Measurements from ENCODE around the gene C9.
"Not testable (repeated sequence)": the region's sequence is repeated elsewhere in the genome, so short reads cannot be mapped to it uniquely, and the experiment has no call there.

Gene C9

GRCh38 chr5:39328731-39329130, 35.6 kb downstream of the C9 start:
- DNase-seq (no peak), ATAC-seq (no peak)

DNA sequence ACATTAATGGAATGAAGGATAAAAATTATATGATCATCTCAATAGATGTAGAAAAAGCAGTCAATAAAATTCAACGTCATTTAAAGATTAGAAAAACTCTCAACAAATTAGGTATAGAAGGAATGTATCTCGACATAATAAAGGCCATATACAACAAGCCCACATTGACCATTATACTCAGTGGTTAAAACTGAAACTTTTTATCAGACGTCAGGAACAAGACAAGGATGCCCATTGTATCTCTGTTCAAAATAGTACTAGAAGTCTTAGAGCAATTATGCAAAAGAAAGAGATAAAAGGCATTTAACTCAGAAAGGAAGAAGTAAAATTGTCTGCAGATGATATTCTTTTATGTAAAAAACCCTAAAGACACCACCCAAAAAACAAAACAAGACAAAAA, 40.8 kb downstream of the C9 start:
- ATAC-seq (no peak), DNase-seq (no peak)

DNA sequence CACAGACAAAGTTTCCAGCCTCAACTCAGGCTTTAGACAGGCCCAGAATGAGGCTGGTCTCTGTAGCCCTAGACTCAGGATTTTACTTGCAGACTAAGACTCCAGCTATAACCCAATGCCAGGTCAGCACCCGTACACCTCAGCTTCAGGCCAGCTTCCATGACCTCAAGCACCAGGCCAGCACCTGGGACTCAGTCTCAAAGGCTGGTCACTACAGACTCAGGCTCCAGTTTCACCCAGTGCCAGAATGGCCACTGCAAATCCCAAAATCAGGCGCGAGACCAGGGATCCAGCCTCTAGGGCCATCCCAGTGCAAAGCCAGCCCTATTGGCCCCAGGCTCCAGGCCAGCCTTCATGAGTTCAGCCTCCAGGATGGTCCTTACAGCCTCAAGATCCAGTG, 44.9 kb downstream of the C9 start:
- ATAC-seq (peak; percentile 3), DNase-seq (no peak)

- not testable (repeated sequence) for ATAC-seq, DNase-seq
Measured at GRCh38 chr5:39316464-39316863, 47.8 kb downstream of the C9 start.

DNA sequence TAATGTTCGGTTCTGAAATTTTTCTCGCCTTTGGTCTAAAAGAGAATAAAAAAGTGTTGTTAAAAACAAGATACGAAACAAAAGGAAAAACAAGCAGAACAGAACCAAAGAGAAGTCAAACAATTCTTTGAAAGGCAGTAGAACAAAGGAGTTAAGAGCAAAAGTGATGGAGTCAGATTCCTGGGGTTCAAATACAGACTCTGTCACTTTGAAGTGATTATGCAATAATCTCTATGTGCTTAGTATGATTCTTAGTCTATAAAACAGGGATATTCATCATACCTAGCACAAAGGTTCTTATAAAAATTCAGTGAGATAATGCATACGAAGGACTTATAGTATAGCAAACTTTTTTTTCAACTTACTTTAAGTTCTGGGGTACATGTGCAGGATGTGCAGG, 48.3 kb downstream of the C9 start:
- ATAC-seq: no peak
- DNase-seq: no peak

- DNase-seq (no peak), ATAC-seq (no peak)
Measured at GRCh38 chr5:39314591-39314990, 49.7 kb downstream of the C9 start.

DNA sequence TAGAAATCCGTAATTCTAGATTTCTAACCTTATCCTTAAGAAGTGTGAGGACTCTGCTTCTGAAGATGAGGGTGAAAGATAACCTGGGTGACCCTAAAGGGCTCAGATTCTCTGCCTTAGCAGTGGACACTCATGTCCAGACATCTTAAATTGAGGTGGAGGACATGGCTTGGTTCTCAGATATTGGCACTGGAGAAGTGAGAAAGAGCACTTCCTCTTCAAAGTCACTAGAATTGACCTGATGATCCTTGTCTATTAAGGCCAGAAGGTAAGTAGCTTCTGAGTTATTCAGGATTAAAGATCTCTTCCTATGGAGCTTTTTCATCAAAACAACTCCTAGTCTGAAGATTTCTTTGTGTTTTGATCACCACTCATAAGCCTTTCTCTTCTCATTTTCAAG, 54.8 kb downstream of the C9 start:
- no peak for DNase-seq
- ATAC-seq: no peak

DNA sequence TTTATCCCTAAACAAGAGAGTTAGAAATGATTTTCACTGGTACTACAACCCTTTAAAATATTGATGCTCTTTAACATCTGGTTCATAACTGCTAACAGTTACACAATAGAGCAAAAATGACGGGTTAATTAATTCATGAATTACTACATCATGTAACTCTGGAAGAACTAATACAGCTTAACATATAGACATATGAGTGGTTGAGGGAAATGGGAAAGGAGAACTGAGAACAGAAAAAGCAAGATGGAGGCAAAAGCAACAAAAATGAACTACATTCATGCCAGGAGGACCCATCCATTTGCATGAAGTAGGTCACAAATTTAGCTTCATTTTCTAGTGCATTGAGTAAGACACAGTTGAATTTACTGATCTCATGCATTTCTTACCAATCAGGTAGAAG, 61.8 kb downstream of the C9 start:
- ATAC-seq (no peak), DNase-seq (no peak)

DNA sequence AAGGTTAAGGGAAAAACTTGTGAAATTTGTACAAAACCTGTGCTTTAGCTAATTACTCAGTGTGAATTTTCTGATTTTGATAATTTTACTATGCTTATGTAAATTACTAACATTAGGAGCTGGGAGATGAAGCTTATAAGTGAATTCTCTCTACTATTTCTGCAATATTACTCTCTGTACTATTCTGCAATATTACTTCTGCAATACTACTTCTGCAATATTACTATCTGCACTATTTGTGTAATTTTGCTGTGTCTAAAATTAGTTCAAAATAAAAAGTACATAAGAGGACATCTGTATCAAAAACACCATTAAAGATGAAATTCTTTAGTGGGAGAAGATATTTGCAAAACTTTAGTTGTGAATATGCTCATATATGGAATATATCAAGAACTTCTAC, 62.9 kb downstream of the C9 start:
- DNase-seq: no peak

DNA sequence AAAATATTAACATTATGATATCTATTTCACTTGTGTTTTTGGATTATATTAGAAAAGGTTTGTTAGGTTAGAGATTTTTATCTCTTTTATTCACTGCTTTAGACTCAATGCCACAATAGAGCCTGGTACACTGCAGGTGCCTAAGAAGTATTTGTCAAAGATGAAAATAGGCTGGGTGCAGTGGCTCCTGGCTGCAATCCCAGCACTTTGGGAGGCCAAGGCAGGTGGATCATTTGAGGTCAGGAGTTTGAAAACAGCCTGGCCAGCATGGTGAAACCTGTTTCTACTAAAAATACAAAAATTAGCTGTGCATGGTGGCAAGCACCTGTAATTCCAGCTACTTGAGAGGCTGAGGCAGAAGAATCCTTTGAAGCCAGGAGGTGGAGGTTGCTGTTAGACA, 64.3 kb downstream of the C9 start:
- no peak for ATAC-seq
- DNase-seq: no peak

More for the DNA sequence above, 62.9 kb downstream of the C9 start:
- ATAC-seq: no peak

- DNase-seq (no peak), ATAC-seq (no peak)
Measured at GRCh38 chr5:39294736-39295135, 69.6 kb downstream of the C9 start.

DNA sequence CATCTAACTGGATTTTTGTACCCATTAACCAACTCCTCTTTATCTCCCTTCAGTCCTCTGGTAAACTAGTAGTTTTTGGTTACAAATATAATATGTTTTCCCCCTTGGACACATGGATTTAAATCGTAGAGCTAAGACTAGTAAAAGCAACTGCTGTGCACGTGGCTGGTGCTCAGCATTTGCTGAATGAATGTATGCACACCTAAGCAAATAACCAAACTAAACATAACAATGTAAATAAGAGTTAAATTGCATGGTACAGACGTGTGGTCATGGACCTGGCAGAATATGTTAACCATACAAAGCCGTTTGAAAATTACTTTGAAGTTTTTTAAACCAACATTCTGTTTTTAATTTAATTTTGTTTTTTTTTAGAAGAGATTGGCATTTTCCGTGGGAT, 79.7 kb downstream of the C9 start:
- ATAC-seq (no peak), DNase-seq (no peak)

DNA sequence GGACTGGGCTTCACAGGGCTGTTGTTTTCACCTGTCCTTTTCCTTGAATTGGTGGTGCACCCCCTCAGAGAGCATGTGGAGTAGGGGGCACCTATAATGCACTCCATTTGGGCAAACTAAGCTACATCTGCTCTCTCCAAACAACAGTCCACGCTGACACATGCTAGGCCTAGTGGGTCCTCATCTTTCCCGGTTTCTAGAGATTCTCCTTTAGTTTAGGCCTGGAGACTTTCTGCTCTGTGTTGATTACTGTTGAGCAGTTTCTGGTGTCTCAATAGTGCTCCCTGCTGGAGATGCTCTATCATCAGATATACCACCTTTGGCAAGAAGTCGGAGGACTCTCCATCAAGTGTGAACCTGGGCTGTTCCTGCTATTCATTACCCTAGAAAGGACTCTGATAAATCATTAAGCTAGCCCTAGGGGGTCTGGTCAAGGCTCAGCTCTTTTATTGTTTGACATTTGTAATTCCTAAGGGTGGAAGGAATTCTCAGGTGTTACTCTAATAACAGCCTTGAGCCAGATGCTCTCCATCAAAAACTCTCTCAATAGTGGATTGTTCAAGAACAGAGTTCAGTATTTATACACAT, 81.0 kb downstream of the C9 start:
- DNase-seq: peak; percentile 55
- ATAC-seq: peak; percentile 99

DNA sequence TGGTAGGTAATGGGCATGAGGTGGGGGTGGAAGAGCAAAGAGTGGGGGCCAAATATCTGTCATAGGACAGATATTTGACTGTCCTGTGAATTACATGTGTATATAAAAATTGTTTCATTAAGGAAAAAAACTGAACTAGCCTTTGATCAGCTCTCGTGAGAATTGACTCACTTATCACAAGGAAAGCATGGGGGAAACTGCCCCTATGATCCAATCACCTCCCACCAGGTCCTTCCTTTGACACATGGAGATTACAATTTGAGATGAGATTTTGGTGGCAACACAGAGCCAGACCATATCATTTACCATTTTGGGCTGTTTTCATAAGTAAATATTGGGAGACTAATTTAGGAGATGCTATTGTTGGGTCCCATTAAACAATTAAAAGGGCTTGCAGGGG, 81.7 kb downstream of the C9 start:
- ATAC-seq: no peak

DNA sequence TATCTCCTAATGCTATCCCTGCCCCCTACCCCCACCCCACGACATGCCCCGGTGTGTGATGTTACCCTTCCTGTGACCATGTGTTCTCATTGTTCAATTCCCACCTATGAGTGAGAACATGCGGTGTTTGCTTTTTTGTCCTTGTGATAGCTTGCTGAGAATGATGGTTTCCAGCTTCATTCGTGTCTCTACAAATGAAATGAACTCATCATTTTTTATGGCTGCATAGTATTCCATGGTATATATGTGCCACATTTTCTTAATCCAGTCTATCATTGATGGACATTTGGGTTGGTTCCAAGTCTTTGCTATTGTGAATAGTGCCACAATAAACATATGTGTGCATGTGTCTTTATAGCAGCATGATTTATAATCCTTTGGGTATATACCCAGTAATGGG, 88.4 kb downstream of the C9 start:
- DNase-seq, ATAC-seq: not testable (repeated sequence)

More for the DNA sequence above, 81.7 kb downstream of the C9 start:
- DNase-seq: no peak

GRCh38 chr5:39274398-39275085, 89.8 kb downstream of the C9 start:
- DNase-seq: no peak

GRCh38 chr5:39273314-39273954, 90.9 kb downstream of the C9 start:
- DNase-seq (no peak), ATAC-seq (no peak)

More at GRCh38 chr5:39274398-39275085, 89.8 kb downstream of the C9 start:
- ATAC-seq: no peak

DNA sequence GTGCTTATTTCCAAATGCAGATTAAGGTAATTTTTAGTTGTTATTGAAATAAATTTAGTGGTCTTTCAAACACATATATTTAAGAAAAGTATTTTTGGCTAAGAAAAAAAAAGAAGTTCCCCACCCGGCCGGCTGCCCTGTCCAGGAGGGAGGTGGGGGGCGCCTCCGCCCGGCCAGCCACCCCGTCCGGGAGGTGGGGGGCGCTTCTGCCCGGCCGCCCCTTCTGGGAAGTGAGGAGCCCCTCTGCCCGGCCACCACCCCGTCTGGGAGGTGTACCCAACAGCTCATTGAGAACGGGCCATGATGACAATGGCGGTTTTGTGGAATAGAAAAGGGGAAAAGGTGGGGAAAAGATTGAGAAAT, 91.4 kb downstream of the C9 start:
- ATAC-seq, DNase-seq: not testable (repeated sequence)

- DNase-seq (no peak), ATAC-seq (no peak)
Measured at GRCh38 chr5:39270225-39270848, 94.0 kb downstream of the C9 start.

DNA sequence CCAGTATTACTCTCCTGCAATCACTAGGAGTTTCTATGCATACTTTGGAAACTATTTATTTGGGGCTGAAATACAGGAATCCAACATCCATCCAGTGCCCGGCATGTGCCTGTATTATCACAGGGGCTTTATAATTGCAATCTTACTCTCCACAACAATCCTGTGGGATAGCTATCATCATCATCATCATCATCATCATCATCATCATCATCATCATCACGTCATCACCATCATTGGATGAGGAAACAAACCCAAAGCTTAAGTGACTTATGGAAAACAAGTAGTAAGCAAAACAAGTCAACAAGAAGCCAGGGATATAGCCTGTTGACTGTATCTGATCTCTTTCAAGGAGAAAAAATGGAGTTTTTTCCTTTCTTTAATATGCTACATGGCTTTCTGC, 97.1 kb downstream of the C9 start:
- ATAC-seq: no peak
- DNase-seq: no peak

DNA sequence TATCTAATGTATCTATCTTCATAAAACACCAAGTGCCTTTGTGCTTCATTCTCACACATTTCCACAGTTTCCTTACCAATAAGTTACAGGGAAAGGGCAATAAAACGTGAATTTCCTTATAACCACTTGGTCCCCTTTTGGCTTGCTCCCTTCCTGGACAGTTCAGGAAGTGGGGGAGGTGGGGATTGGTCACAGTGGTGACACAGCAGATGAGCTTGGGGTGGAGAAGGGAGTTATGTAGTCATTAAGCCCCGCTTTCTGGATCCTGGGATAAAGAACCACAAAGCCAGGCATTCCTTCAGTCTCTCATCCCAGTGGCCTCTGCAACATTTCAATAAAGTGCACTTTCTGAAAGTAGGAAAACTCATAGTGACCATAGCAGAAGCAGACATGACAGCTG, 97.9 kb downstream of the C9 start:
- DNase-seq: no peak
- ATAC-seq: no peak

- peak; percentile 75 for ATAC-seq
- DNase-seq: no peak
Measured at GRCh38 chr5:39264528-39264927, 99.8 kb downstream of the C9 start.

DNA sequence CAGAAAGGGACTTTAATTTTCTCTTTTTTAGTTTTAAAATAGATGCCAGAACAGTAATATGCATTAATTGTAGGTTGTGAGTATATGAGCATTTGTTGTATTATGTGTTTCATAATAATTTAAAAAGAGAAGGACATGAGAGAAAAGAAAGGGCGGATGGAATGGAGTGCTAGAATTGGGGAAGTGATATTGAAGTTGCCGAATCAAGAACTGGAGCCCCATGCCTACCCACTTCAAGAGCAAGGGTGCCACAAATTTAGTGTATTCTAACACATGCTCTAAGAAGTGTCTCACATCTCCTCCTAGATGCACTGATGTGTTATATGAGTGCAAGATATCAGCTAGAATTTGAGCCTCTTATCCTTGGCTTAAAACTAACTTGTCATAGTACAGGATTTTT, 101.3 kb downstream of the C9 start:
- DNase-seq (no peak), ATAC-seq (no peak)
